Upper lobe of left lung (tissue), 6 donors: Measurements from ENCODE around the gene KIRREL3. TPM values are rescaled to one million over a fixed set of nuclear protein-coding genes. Genes with fewer than 3 reads are reported as not detected.

Experiments
- ATAC-seq, 2 donors: fragments of 200-7000 bp; cut with Tn5 transposase; one replicate each; pipeline ENCODE4 v1.9.1; 2022; ENCODE audit warnings: mild to moderate bottlenecking in 2 of 2, moderate library complexity in 2 of 2; ENCODE audit not compliant: low FRiP score in 2 of 2
- DNase-seq, 2 donors: peaks; one replicate each; pipeline ENCODE4 v3.0.0-alpha.2; 2019 to 2020
- H3K27ac ChIP-seq, 4 donors: fragments of 200-600 bp; sonication (generic); one replicate each; pipeline ENCODE4 v1.5.1; 2016 to 2019
- H3K27me3 ChIP-seq, 4 donors: fragments of 200-600 bp; sonication (generic); one replicate each; pipeline ENCODE4 v1.5.1; 2017 to 2019
- H3K36me3 ChIP-seq, 4 donors: fragments of 200-600 bp; sonication (generic); one replicate each; pipeline ENCODE4 v1.5.1; 2016 to 2019
- H3K4me1 ChIP-seq, 4 donors: fragments of 200-600 bp; sonication (generic); one replicate each; pipeline ENCODE4 v1.5.1; 2018 to 2019
- H3K4me3 ChIP-seq, 4 donors: fragments of 200-600 bp; sonication (generic); one replicate each; pipeline ENCODE4 v1.5.1; 2017 to 2019; ENCODE audit warnings: mild to moderate bottlenecking in 2 of 4, moderate library complexity in 1 of 4
- H3K9me3 ChIP-seq, 4 donors: fragments of 200-600 bp; sonication (generic); one replicate each; pipeline ENCODE4 v1.5.1; 2018 to 2019
- EP300 ChIP-seq, 4 donors: sonication (generic); formaldehyde crosslinking; IDR thresholded peaks; one replicate each; pipeline ENCODE4 v1.5.1; 2017; ENCODE audit warnings: antibody characterized with exemption in 4 of 4, control low read depth in 2 of 4
- POLR2A ChIP-seq, 4 donors: fragments of 450-650 bp; IDR thresholded peaks; one replicate each; pipeline ENCODE4 v1.5.1; 2016 to 2017; ENCODE audit warnings: antibody characterized with exemption in 4 of 4, mild to moderate bottlenecking in 2 of 4
- POLR2AphosphoS5 ChIP-seq, 2 donors: sonication (generic); formaldehyde crosslinking; IDR thresholded peaks; one replicate each; pipeline ENCODE4 v1.5.1; 2017; ENCODE audit warnings: antibody characterized with exemption in 2 of 2
- WGBS, 2 donors: methylation state at CpG; one replicate each; pipeline ENCODE4 v1.1.5; 2017 to 2018; 5-methylcytosine and 5-hydroxymethylcytosine counted together
- total RNA-seq, 6 donors: library from RNA; depleted of rRNA in 4 of 6; stranded (reverse); fragments of >200 nt in 4 of 6; gene quantifications; one replicate each; pipeline versions ENCODE4 v1.1.0 to v1.2.1, GENCODE V29; 2016 to 2021
- TF ChIP-seq, protein P1 (sequence below), 6 experiments: fragments of 450-650 bp in 4 of 6; fragments of 200-600 bp in 2 of 6; sonication (generic) in 2 of 6; IDR thresholded peaks; one replicate each; pipeline ENCODE4 v1.5.1; 2016 to 2019; ENCODE audit warnings: antibody characterized with exemption in 6 of 6
- donor health status: DM: no; HTN: no; CAD: no; lungs with moderate emphysema.
- donor health status: DM: no; HTN: yes; CAD: no; lungs with severe emphysema.

Gene KIRREL3
- total RNA-seq, 6 donors from 2014 or later = 0.22 to 0.24 TPM; not detected in 4

DNA sequence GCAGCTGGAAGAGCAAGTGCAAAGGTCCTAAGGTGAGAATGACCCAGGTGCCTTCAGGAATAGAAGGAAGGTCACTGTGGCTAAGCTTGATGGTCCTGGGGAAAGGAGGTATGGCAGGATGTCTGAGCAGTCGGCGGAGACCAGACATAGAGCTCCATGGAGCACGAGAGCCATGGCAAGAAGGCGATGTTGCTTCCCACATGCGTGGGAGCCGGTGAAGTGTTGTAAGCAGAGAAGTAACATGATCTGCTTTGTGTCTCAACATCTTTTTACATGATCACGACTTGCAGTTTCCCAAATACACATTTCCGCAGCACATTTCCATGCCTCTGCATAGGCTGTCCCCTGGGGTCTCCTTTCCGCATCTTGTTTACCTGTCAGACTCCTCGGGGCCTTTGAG is 231.9 kb downstream of the KIRREL3 start:
- no peak overlapping the region for H3K27ac ChIP-seq
- peaks cover 0 to 8% (median 2%) of the 10 kb centered on the region in 4 donors for H3K4me1 ChIP-seq
- no peaks in the 10 kb centered on the region for H3K9me3 ChIP-seq
- H3K27me3 ChIP-seq = no peaks in the 10 kb centered on the region
- no peak overlapping the region for H3K4me3 ChIP-seq
- ATAC-seq = no peak
- TF ChIP-seq EP300 (IDR thresholded peaks at IDR 0.05) (no peak), POLR2A (IDR thresholded peaks at IDR 0.05) (no peak), POLR2AphosphoS5 (IDR thresholded peaks at IDR 0.05) (no peak)
- TF ChIP-seq, protein P1, sequence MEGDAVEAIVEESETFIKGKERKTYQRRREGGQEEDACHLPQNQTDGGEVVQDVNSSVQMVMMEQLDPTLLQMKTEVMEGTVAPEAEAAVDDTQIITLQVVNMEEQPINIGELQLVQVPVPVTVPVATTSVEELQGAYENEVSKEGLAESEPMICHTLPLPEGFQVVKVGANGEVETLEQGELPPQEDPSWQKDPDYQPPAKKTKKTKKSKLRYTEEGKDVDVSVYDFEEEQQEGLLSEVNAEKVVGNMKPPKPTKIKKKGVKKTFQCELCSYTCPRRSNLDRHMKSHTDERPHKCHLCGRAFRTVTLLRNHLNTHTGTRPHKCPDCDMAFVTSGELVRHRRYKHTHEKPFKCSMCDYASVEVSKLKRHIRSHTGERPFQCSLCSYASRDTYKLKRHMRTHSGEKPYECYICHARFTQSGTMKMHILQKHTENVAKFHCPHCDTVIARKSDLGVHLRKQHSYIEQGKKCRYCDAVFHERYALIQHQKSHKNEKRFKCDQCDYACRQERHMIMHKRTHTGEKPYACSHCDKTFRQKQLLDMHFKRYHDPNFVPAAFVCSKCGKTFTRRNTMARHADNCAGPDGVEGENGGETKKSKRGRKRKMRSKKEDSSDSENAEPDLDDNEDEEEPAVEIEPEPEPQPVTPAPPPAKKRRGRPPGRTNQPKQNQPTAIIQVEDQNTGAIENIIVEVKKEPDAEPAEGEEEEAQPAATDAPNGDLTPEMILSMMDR (IDR thresholded peaks at IDR 0.05) = no peak
- 88% methylated on average over 10 of the region's 10 CpGs for WGBS, 2 donors
- no peak for DNase-seq
- no peaks in the 10 kb centered on the region for H3K36me3 ChIP-seq

DNA sequence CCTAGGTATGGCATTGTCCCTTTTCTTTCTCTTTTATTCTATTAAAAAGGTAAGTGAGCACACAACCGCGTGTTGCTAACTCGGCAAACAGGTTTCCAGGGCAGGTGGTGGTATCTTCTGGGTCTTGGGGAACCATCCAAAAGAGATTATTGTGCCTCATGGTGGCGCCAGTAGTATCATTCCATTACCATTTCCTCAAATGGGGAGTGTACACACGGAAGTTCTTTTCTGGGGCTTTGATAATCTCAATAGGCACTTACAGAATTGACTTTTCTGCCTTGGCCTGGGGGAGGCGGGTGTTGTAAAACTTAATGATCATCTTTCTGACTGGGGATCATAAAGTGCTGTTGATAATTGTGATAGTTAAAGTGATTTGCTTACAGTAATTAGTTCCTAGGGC is 234.1 kb downstream of the KIRREL3 start:
- Histone ChIP-seq H3K27me3 (no peaks in the 10 kb centered on the region), H3K27ac (no peak overlapping the region), H3K36me3 (no peaks in the 10 kb centered on the region), H3K4me1 (peaks cover 0 to 8% (median 2%) of the 10 kb centered on the region in 4 donors), H3K4me3 (no peak overlapping the region), H3K9me3 (no peaks in the 10 kb centered on the region)
- 58 to 72% methylated on average over 6 of the region's 6 CpGs for WGBS, 2 donors
- peak in 1 of 2 donors; percentile 25 for DNase-seq
- TF ChIP-seq, protein P1 (IDR thresholded peaks at IDR 0.05) = peak in 1 of 6 experiments; percentile 12
- TF ChIP-seq POLR2AphosphoS5 (IDR thresholded peaks at IDR 0.05) (no peak), EP300 (IDR thresholded peaks at IDR 0.05) (no peak)
- no peak for ATAC-seq

DNA sequence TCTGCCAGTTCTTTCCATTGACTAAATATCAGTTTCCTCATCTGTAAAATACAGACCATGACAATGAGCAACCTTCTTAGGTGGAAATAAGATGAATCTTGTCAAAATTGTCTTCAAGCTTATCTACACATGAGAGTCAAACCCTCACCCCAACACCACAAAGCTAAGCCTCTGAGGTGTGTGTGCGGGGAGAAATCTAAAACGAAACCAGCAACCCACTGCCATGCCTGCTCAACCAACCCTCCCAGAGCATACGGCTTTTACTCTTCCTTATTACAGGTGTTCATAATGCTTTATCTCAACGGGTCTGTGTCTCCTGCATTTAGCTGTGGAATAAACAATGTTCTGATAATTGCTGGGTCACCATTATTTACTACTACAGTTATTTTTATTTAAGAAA is 235.4 kb downstream of the KIRREL3 start:
- H3K4me1 ChIP-seq = peaks cover 0 to 8% (median 2%) of the 10 kb centered on the region in 4 donors
- DNase-seq (no peak), ATAC-seq (no peak)
- no peaks in the 10 kb centered on the region for H3K36me3 ChIP-seq
- H3K9me3 ChIP-seq = no peaks in the 10 kb centered on the region
- H3K27me3 ChIP-seq = no peaks in the 10 kb centered on the region
- WGBS, 2 donors = 89 to 90% methylated on average over 4 of the region's 4 CpGs
- H3K4me3 ChIP-seq = no peak overlapping the region
- TF ChIP-seq POLR2AphosphoS5 (IDR thresholded peaks at IDR 0.05) (no peak), EP300 (IDR thresholded peaks at IDR 0.05) (no peak), POLR2A (IDR thresholded peaks at IDR 0.05) (no peak)
- TF ChIP-seq, protein P1 (IDR thresholded peaks at IDR 0.05) = no peak
- no peak overlapping the region for H3K27ac ChIP-seq

DNA sequence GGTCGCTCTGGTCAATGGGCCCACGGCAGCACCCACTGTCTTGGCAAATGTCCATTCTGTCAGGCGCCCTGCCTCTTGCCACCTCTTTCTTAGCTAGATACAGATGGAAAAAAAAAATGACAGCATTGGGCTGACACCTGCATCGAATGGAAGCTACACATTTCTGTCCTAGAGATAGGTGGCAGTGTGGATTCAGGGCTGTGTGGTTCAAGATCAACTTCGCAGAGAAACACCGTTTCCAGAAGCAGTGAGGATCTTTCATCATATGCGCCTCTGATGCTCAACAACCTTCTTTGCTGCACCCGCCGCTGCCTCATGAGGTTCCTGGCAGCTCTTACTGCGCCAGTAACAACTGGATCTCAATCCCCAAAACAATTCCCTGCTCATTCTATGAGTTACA is 236.3 kb downstream of the KIRREL3 start:
- Histone ChIP-seq H3K4me3 (no peak overlapping the region), H3K27me3 (no peaks in the 10 kb centered on the region), H3K27ac (no peak overlapping the region), H3K9me3 (no peaks in the 10 kb centered on the region), H3K4me1 (peaks cover 0 to 8% (median 2%) of the 10 kb centered on the region in 4 donors), H3K36me3 (no peaks in the 10 kb centered on the region)
- TF ChIP-seq POLR2A (IDR thresholded peaks at IDR 0.05) = no peak
- no peak for ATAC-seq
- DNase-seq = no peak
- WGBS, 2 donors = 73 to 78% methylated on average over 10 of the region's 10 CpGs

DNA sequence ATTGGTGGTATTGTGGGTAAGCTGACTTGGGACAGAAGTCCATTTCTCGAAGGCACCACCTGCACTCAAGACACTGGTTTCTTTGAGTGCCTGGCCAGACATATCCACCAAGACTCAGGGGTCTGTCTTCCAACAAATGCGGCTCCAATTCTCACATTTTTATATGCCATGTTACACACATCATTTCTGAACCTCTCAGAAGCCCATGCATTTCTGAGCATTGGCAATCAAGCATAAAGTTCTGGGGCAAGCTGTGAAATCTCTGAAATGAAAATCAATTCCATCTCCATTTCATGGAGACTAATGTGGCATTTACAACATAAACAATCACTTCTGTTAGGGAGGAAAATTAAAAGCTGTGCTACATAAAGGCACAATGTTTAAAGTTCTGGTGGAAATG is 243.7 kb downstream of the KIRREL3 start:
- Histone ChIP-seq H3K4me1 (no peaks in the 10 kb centered on the region), H3K27ac (no peak overlapping the region), H3K27me3 (no peaks in the 10 kb centered on the region), H3K4me3 (no peak overlapping the region), H3K9me3 (no peaks in the 10 kb centered on the region), H3K36me3 (no peaks in the 10 kb centered on the region)
- 90 to 93% methylated on average over 2 of the region's 2 CpGs for WGBS, 2 donors
- ATAC-seq (no peak), DNase-seq (no peak)
- TF ChIP-seq POLR2AphosphoS5 (IDR thresholded peaks at IDR 0.05) = no peak
- no peak for TF ChIP-seq POLR2A (IDR thresholded peaks at IDR 0.05)
- TF ChIP-seq EP300 (IDR thresholded peaks at IDR 0.05) = no peak
- TF ChIP-seq, protein P1 (IDR thresholded peaks at IDR 0.05) = no peak
